Measurements from ENCODE around the gene SEMA4D. TPM values are rescaled to one million over a fixed set of nuclear protein-coding genes. Genes with fewer than 3 reads are reported as not detected.
"Not testable (repeated sequence)": the region's sequence is repeated elsewhere in the genome, so short reads cannot be mapped to it uniquely, and the experiment has no call there.

Gene SEMA4D
- total RNA-seq, 1 donor = 0.72 TPM

- Histone ChIP-seq H3K79me2 (ENCODE audit: insufficient read depth, low read length) (peaks cover 2% of the 10 kb centered on the region), H4K20me1 (ENCODE audit: insufficient read depth, low read length) (peaks cover 2% of the 10 kb centered on the region), H3K4me1 (ENCODE audit: insufficient read depth, low read length) (no peaks in the 10 kb centered on the region), H3K36me3 (ENCODE audit: insufficient read depth, low read length) (peaks cover 76% of the 10 kb centered on the region), H3K27ac (ENCODE audit: low read depth, low read length) (no peak overlapping the region), H3K9me3 (ENCODE audit: low read depth, low read length) (no peaks in the 10 kb centered on the region), H2AFZ (ENCODE audit: low read length) (no peak overlapping the region), H3K4me3 (ENCODE audit: insufficient read depth, low read length) (no peak overlapping the region), H3K4me2 (ENCODE audit: insufficient read depth, low read length) (no peak overlapping the region), H3K27me3 (ENCODE audit: insufficient read depth, low read length) (no peaks in the 10 kb centered on the region)
- no peak for DNase-seq (ENCODE audit: insufficient read length, low spot score, missing footprints)
- no peak for TF ChIP-seq CTCF (IDR thresholded peaks at IDR 0.05; ENCODE audit: extremely low read depth, low read depth, low read length)
Measured at GRCh38 chr9:89349607-89350006, 148.3 kb downstream of the SEMA4D start.

DNA sequence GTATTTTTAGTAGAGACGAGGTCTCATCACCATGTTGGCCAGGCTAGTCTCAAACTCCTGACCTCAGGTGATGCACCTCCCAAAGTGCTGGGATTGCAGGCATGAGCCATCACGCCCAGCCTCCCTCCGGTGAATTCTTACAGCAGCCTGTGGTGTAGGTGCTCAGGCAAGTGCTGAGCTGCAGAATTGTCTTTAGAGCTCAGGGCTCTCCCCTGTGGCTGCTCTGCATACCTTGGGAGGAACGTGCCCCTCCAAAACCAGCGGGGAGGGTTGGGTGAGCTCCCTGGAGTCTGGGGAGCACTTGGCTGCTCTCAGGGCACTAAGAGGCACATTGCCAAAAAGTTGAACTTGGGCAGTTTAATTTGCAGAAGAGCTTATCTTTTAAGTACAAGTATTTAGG lies 150.3 kb downstream of the SEMA4D start:
- no peaks in the 10 kb centered on the region for H3K9me3 ChIP-seq (ENCODE audit: low read depth, low read length)
- peaks cover 77% of the 10 kb centered on the region for H3K36me3 ChIP-seq (ENCODE audit: insufficient read depth, low read length)

GRCh38 chr9:89346696-89347095 lies 151.2 kb downstream of the SEMA4D start:
- Histone ChIP-seq H2AFZ (ENCODE audit: low read length) (no peak overlapping the region), H3K4me1 (ENCODE audit: insufficient read depth, low read length) (no peaks in the 10 kb centered on the region), H3K4me3 (ENCODE audit: insufficient read depth, low read length) (no peak overlapping the region), H3K4me2 (ENCODE audit: insufficient read depth, low read length) (no peak overlapping the region), H3K79me2 (ENCODE audit: insufficient read depth, low read length) (no peaks in the 10 kb centered on the region), H3K27ac (ENCODE audit: low read depth, low read length) (no peak overlapping the region), H3K9me3 (ENCODE audit: low read depth, low read length) (no peaks in the 10 kb centered on the region), H3K36me3 (ENCODE audit: insufficient read depth, low read length) (peaks cover 79% of the 10 kb centered on the region), H4K20me1 (ENCODE audit: insufficient read depth, low read length) (peaks cover 2% of the 10 kb centered on the region), H3K27me3 (ENCODE audit: insufficient read depth, low read length) (no peaks in the 10 kb centered on the region)
- no peak for TF ChIP-seq CTCF (IDR thresholded peaks at IDR 0.05; ENCODE audit: extremely low read depth, low read depth, low read length)
- DNase-seq (ENCODE audit: insufficient read length, low spot score, missing footprints) = no peak

More for the DNA sequence above, 150.3 kb downstream of the SEMA4D start:
- peaks cover 2% of the 10 kb centered on the region for H4K20me1 ChIP-seq (ENCODE audit: insufficient read depth, low read length)
- H3K27me3 ChIP-seq (ENCODE audit: insufficient read depth, low read length) = no peaks in the 10 kb centered on the region
- H3K27ac ChIP-seq (ENCODE audit: low read depth, low read length) = no peak overlapping the region
- no peak overlapping the region for H2AFZ ChIP-seq (ENCODE audit: low read length)
- no peak overlapping the region for H3K4me3 ChIP-seq (ENCODE audit: insufficient read depth, low read length)
- no peaks in the 10 kb centered on the region for H3K4me1 ChIP-seq (ENCODE audit: insufficient read depth, low read length)
- no peak for TF ChIP-seq CTCF (IDR thresholded peaks at IDR 0.05; ENCODE audit: extremely low read depth, low read depth, low read length)
- DNase-seq (ENCODE audit: insufficient read length, low spot score, missing footprints) = no peak
- no peaks in the 10 kb centered on the region for H3K79me2 ChIP-seq (ENCODE audit: insufficient read depth, low read length)
- H3K4me2 ChIP-seq (ENCODE audit: insufficient read depth, low read length) = no peak overlapping the region

- Histone ChIP-seq H3K4me1 (ENCODE audit: insufficient read depth, low read length) (no peaks in the 10 kb centered on the region), H3K36me3 (ENCODE audit: insufficient read depth, low read length) (peaks cover 78% of the 10 kb centered on the region), H4K20me1 (ENCODE audit: insufficient read depth, low read length) (peaks cover 2% of the 10 kb centered on the region), H3K27me3 (ENCODE audit: insufficient read depth, low read length) (no peaks in the 10 kb centered on the region), H3K4me2 (ENCODE audit: insufficient read depth, low read length) (no peak overlapping the region), H3K4me3 (ENCODE audit: insufficient read depth, low read length) (no peak overlapping the region), H3K27ac (ENCODE audit: low read depth, low read length) (no peak overlapping the region), H2AFZ (ENCODE audit: low read length) (no peak overlapping the region), H3K79me2 (ENCODE audit: insufficient read depth, low read length) (no peaks in the 10 kb centered on the region), H3K9me3 (ENCODE audit: low read depth, low read length) (no peaks in the 10 kb centered on the region)
- peak; percentile 62 for DNase-seq (ENCODE audit: insufficient read length, low spot score, missing footprints)
- no peak for TF ChIP-seq CTCF (IDR thresholded peaks at IDR 0.05; ENCODE audit: extremely low read depth, low read depth, low read length)
Measured at GRCh38 chr9:89345476-89345875, 152.4 kb downstream of the SEMA4D start.

- not testable (repeated sequence) for H4K20me1 ChIP-seq (ENCODE audit: insufficient read depth, low read length); H3K9me3 ChIP-seq (ENCODE audit: low read depth, low read length); H3K4me1 ChIP-seq (ENCODE audit: insufficient read depth, low read length); H2AFZ ChIP-seq (ENCODE audit: low read length); H3K27me3 ChIP-seq (ENCODE audit: insufficient read depth, low read length); DNase-seq (ENCODE audit: insufficient read length, low spot score, missing footprints); H3K27ac ChIP-seq (ENCODE audit: low read depth, low read length); H3K79me2 ChIP-seq (ENCODE audit: insufficient read depth, low read length); H3K4me3 ChIP-seq (ENCODE audit: insufficient read depth, low read length); H3K4me2 ChIP-seq (ENCODE audit: insufficient read depth, low read length)
- peaks cover 77% of the 10 kb centered on the region for H3K36me3 ChIP-seq (ENCODE audit: insufficient read depth, low read length)
Measured at GRCh38 chr9:89343812-89344211, 154.1 kb downstream of the SEMA4D start.

All from osteoblast (primary cell).